ENCODE measurements around the gene PNPO. TPM values are rescaled to one million over a fixed set of nuclear protein-coding genes. Genes with fewer than 3 reads are reported as not detected.
A peak's percentile ranks its signal among the peaks of the same experiment; 100 is the strongest.

PNPO gene
- total and polyA plus RNA-seq, 2 of the 13 experiments (the other 11 are each of a cell fraction or from before 2014, with no cell fraction given) = 47.9 to 63.3 TPM

GRCh38 chr17:47948706-47949196, 7.4 kb downstream of the PNPO start (continued):
- no peak for TF ChIP-seq E2F2 (CRISPR knock-in tag; IDR thresholded peaks at IDR 0.05; ENCODE audit: borderline replicate concordance)
- no peak for TF ChIP-seq ATF4 (CRISPR knock-in tag; IDR thresholded peaks at IDR 0.05)
- peak; percentile 51; the same call in 1 of the 2 replicates for TF ChIP-seq ZNF607 (CRISPR knock-in tag; IDR thresholded peaks at IDR 0.05; ENCODE audit: borderline replicate concordance)
- no peak for TF ChIP-seq ZNF660 (CRISPR knock-in tag; IDR thresholded peaks at IDR 0.05; ENCODE audit: borderline replicate concordance, low read depth)
- no peak for TF ChIP-seq POGZ (CRISPR knock-in tag; IDR thresholded peaks at IDR 0.05)
- TF ChIP-seq ZSCAN9 (CRISPR knock-in tag; IDR thresholded peaks at IDR 0.05; ENCODE audit: borderline replicate concordance) = peak; percentile 100
- no peak for TF ChIP-seq ISL2 (CRISPR knock-in tag; IDR thresholded peaks at IDR 0.05)
- no peak for TF ChIP-seq THYN1 (CRISPR knock-in tag; IDR thresholded peaks at IDR 0.05; ENCODE audit: borderline replicate concordance, low read depth)
- TF ChIP-seq ZNF629 (CRISPR knock-in tag; conservative IDR thresholded peaks at IDR 0.05) = no peak
- TF ChIP-seq ZSCAN31 (CRISPR knock-in tag; IDR thresholded peaks at IDR 0.05; ENCODE audit: low read depth) = no peak; the same call in 1 of the 2 replicates
- no peak for TF ChIP-seq SP140L (CRISPR knock-in tag; IDR thresholded peaks at IDR 0.05; ENCODE audit: borderline replicate concordance)
- TF ChIP-seq NCOR1 (IDR thresholded peaks at IDR 0.05; ENCODE audit: borderline replicate concordance, low read length) = no peak
- peak; percentile 33; the same call in 1 of the 2 replicates for TF ChIP-seq ZNF598 (CRISPR knock-in tag; IDR thresholded peaks at IDR 0.05; ENCODE audit: borderline replicate concordance)
- no peak for TF ChIP-seq RORA (CRISPR knock-in tag; IDR thresholded peaks at IDR 0.05)
- no peak for TF ChIP-seq ZNF484 (CRISPR knock-in tag; IDR thresholded peaks at IDR 0.05; ENCODE audit: borderline replicate concordance, low read depth)
- no peak for TF ChIP-seq RELA (CRISPR knock-in tag; IDR thresholded peaks at IDR 0.05)
- TF ChIP-seq ZNF792 (CRISPR knock-in tag; IDR thresholded peaks at IDR 0.05) = peak; percentile 87
- peak; percentile 55 for TF ChIP-seq DRAP1 (CRISPR knock-in tag; IDR thresholded peaks at IDR 0.05)
- no peak for TF ChIP-seq ZNF124 (CRISPR knock-in tag; IDR thresholded peaks at IDR 0.05)
- peak; percentile 36; the same call in 1 of the 2 replicates for TF ChIP-seq ZNF414 (CRISPR knock-in tag; IDR thresholded peaks at IDR 0.05)
- TF ChIP-seq ERF (CRISPR knock-in tag; IDR thresholded peaks at IDR 0.05) = no peak
- TF ChIP-seq PBX2 (CRISPR knock-in tag; IDR thresholded peaks at IDR 0.05) = no peak
- no peak for TF ChIP-seq PRMT3 (CRISPR knock-in tag; IDR thresholded peaks at IDR 0.05; ENCODE audit: borderline replicate concordance, low read depth)
- no peak for TF ChIP-seq ZNF260 (CRISPR knock-in tag; IDR thresholded peaks at IDR 0.05; ENCODE audit: borderline replicate concordance, low read depth)
- TF ChIP-seq SMARCE1 (IDR thresholded peaks at IDR 0.05; ENCODE audit: borderline replicate concordance) = no peak
- TF ChIP-seq KDM3A (CRISPR knock-in tag; IDR thresholded peaks at IDR 0.05; ENCODE audit: low read depth) = no peak
- no peak for TF ChIP-seq ZSCAN20 (CRISPR knock-in tag; IDR thresholded peaks at IDR 0.05; ENCODE audit: borderline replicate concordance)
